H1 (cell line): ENCODE data around the gene MEGF9. TPM values are rescaled to one million over a fixed set of nuclear protein-coding genes. Genes with fewer than 3 reads are reported as not detected.

Experiments used
- CTCF ChIA-PET: fragments of 300-600 bp; sonication (Branson Sonifier 250); formaldehyde crosslinking; loops from one replicate; lab custom pipeline; 2021; ENCODE audit not compliant: partially characterized antibody; lab: Charles Lee
- POLR2A ChIA-PET: fragments of 300-600 bp; sonication (Branson Sonifier 250); formaldehyde crosslinking; loops from one replicate; lab custom pipeline; 2021; ENCODE audit warnings: inconsistent platforms; ENCODE audit not compliant: partially characterized antibody; lab: Charles Lee
- DNase-seq, 2 experiments: peaks; one replicate each; pipeline versions ENCODE4 v3.0.0 to v3.0.0-alpha.2; 2010 to 2022; ENCODE audit warnings: low spot score in 2 of 2, low read depth in 1 of 2, mixed read lengths in 1 of 2
- FAIRE-seq: peaks from 2 replicates; lab custom pipeline; 2011; peaks lifted over from hg19 to GRCh38; lab: Jason Lieb, UNC
- H2AFZ ChIP-seq: 2 replicates; pipeline ENCODE4 v1.8.1; 2012; ENCODE audit warnings: low read length, inconsistent platforms
- H2AK5ac ChIP-seq: 2 replicates; pipeline ENCODE4 v1.6.1; 2013; ENCODE audit warnings: low read depth, low read length
- H2BK120ac ChIP-seq: replicated peaks from 2 replicates; pipeline ENCODE3; 2013; ENCODE audit warnings: low read depth, low read length, inconsistent platforms
- H2BK12ac ChIP-seq: 2 replicates; pipeline ENCODE4 v1.6.1; 2013; ENCODE audit warnings: low read depth, low read length
- H2BK15ac ChIP-seq: 2 replicates; pipeline ENCODE4 v1.6.1; 2013; ENCODE audit warnings: low read length
- H2BK20ac ChIP-seq: 2 replicates; pipeline ENCODE4 v1.6.1; 2013; ENCODE audit warnings: low read length
- H2BK5ac ChIP-seq: 2 replicates; pipeline ENCODE4 v1.6.1; 2013; ENCODE audit warnings: low read depth, low read length
- H3K14ac ChIP-seq: 2 replicates; pipeline ENCODE4 v1.6.1; 2013; ENCODE audit warnings: inconsistent platforms; ENCODE audit not compliant: insufficient read length
- H3K18ac ChIP-seq: 2 replicates; pipeline ENCODE4 v1.6.1; 2013; ENCODE audit warnings: low read length; ENCODE audit errors: extremely low read depth
- H3K23ac ChIP-seq: 2 replicates; pipeline ENCODE4 v1.6.1; 2013; ENCODE audit warnings: inconsistent platforms; ENCODE audit not compliant: insufficient read length
- H3K23me2 ChIP-seq: 2 replicates; pipeline ENCODE4 v1.6.1; 2013; ENCODE audit warnings: low read depth, low read length
- H3K27ac ChIP-seq: 2 replicates; pipeline ENCODE4 v1.6.1; 2011; ENCODE audit warnings: low read depth, low read length, inconsistent platforms
- H3K27me3 ChIP-seq, 4 experiments: replicated peaks in 1 of 4; 1 replicate in 1 of 4; 2 replicates in 3 of 4; pipeline versions ENCODE4 v1.6.1 to v1.8.1; 2011 to 2013; ENCODE audit warnings: low read length in 3 of 4, mild to moderate bottlenecking in 3 of 4, inconsistent platforms in 2 of 4, mixed read lengths in 2 of 4, moderate library complexity in 1 of 4; ENCODE audit not compliant: control insufficient read depth in 3 of 4, insufficient read depth in 3 of 4; ENCODE audit errors: extremely low read depth in 1 of 4
- H3K36me3 ChIP-seq, 4 experiments: 2 replicates each; pipeline versions ENCODE4 v1.6.1 to v1.8.1; 2011 to 2013; ENCODE audit warnings: mild to moderate bottlenecking in 4 of 4, low read length in 3 of 4, moderate library complexity in 2 of 4, control low read depth in 1 of 4, inconsistent platforms in 1 of 4; ENCODE audit not compliant: insufficient read depth in 4 of 4, control insufficient read depth in 2 of 4
- H3K4ac ChIP-seq: replicated peaks from 2 replicates; pipeline ENCODE3; 2013; ENCODE audit warnings: low read length, low read depth, mixed read lengths, inconsistent platforms; ENCODE audit not compliant: insufficient read length
- H3K4me1 ChIP-seq, 4 experiments: replicated peaks in 1 of 4; 1 replicate in 1 of 4; 2 replicates in 3 of 4; pipeline versions ENCODE4 v1.6.1 to v1.8.1; 2011 to 2013; ENCODE audit warnings: low read length in 3 of 4, inconsistent platforms in 2 of 4, mixed read lengths in 1 of 4; ENCODE audit not compliant: insufficient read depth in 4 of 4, control insufficient read depth in 3 of 4
- H3K4me2 ChIP-seq, 2 experiments: 2 replicates each; pipeline versions ENCODE4 v1.6.1 to v1.8.1; 2011 to 2013; ENCODE audit warnings: low read depth in 2 of 2, low read length in 2 of 2, control low read depth in 1 of 2, inconsistent platforms in 1 of 2, mild to moderate bottlenecking in 1 of 2; ENCODE audit not compliant: insufficient read depth in 1 of 2
- H3K4me3 ChIP-seq, 4 experiments: fragments of 200-600, 300-600 bp in 1 of 4; sonication (generic), shearing (Covaris generic), sonication (Bioruptor Twin) in 1 of 4; 2 replicates each; pipeline versions ENCODE4 v1.5.1 to v1.8.1; 2011 to 2016; ENCODE audit warnings: low read length in 4 of 4, low read depth in 3 of 4, control low read depth in 2 of 4, inconsistent platforms in 2 of 4, mild to moderate bottlenecking in 2 of 4, mixed read lengths in 1 of 4, moderate library complexity in 1 of 4; ENCODE audit not compliant: insufficient read depth in 2 of 4; ENCODE audit errors: extremely low read depth in 1 of 4
- H3K56ac ChIP-seq: replicated peaks from 2 replicates; pipeline ENCODE3; 2013; ENCODE audit warnings: low read depth, mild to moderate bottlenecking, mixed read lengths, low read length, inconsistent platforms; ENCODE audit not compliant: insufficient read length
- H3K79me1 ChIP-seq: 2 replicates; pipeline ENCODE4 v1.6.1; 2013; ENCODE audit warnings: low read depth, low read length, control low read depth
- H3K79me2 ChIP-seq, 2 experiments: 2 replicates each; pipeline versions ENCODE4 v1.6.1 to v1.8.1; 2012 to 2013; ENCODE audit warnings: low read length in 2 of 2, mild to moderate bottlenecking in 2 of 2, inconsistent platforms in 1 of 2; ENCODE audit not compliant: insufficient read depth in 2 of 2, control insufficient read depth in 1 of 2
- H3K9ac ChIP-seq, 4 experiments: replicated peaks in 1 of 4; 1 replicate in 1 of 4; 2 replicates in 3 of 4; pipeline versions ENCODE4 v1.6.1 to v1.8.1; 2011 to 2013; ENCODE audit warnings: low read depth in 3 of 4, low read length in 3 of 4, control low read depth in 2 of 4, mild to moderate bottlenecking in 2 of 4, moderate library complexity in 2 of 4, inconsistent platforms in 1 of 4; ENCODE audit errors: extremely low read depth in 1 of 4
- H3K9me3 ChIP-seq, 2 experiments: 2 replicates each; pipeline versions ENCODE4 v1.6.1 to v1.8.1; 2012 to 2013; ENCODE audit warnings: mild to moderate bottlenecking in 2 of 2, moderate library complexity in 2 of 2, control low read depth in 1 of 2, inconsistent platforms in 1 of 2, low read depth in 1 of 2, low read length in 1 of 2, mixed read lengths in 1 of 2; ENCODE audit not compliant: insufficient read depth in 2 of 2
- H4K20me1 ChIP-seq, 2 experiments: replicated peaks in 1 of 2; 2 replicates each; pipeline versions ENCODE3 to v1.8.1; 2011 to 2013; ENCODE audit warnings: inconsistent platforms in 2 of 2, low read length in 2 of 2, mild to moderate bottlenecking in 1 of 2; ENCODE audit not compliant: insufficient read depth in 2 of 2, control insufficient read depth in 1 of 2
- H4K5ac ChIP-seq: 2 replicates; pipeline ENCODE4 v1.6.1; 2013; ENCODE audit warnings: low read length, low read depth, mixed read lengths, inconsistent platforms; ENCODE audit not compliant: insufficient read length
- H4K8ac ChIP-seq: 2 replicates; pipeline ENCODE4 v1.8.0; 2013; ENCODE audit warnings: mild to moderate bottlenecking, moderate library complexity, low read length, inconsistent platforms; ENCODE audit not compliant: insufficient read depth; ENCODE audit errors: extremely low read depth
- H4K91ac ChIP-seq: replicated peaks from 2 replicates; pipeline ENCODE3; 2013; ENCODE audit warnings: low read length, mixed read lengths, inconsistent platforms; ENCODE audit not compliant: insufficient read length
- BRCA1 ChIP-seq: IDR thresholded peaks from 2 replicates; pipeline ENCODE4 v1.6.1; 2012; ENCODE audit warnings: low read depth, low read length, improper control_type of control experiment
- CHD1 ChIP-seq: IDR thresholded peaks from 2 replicates; pipeline ENCODE4 v1.6.1; 2012; ENCODE audit warnings: low read depth, low read length, improper control_type of control experiment
- CHD2 ChIP-seq: IDR thresholded peaks from 2 replicates; pipeline ENCODE4 v1.6.1; 2012; ENCODE audit warnings: low read length, improper control_type of control experiment
- EZH2 ChIP-seq: fragments of 200-600 bp; sonication (generic); IDR thresholded peaks from 2 replicates; pipeline ENCODE4 v1.7.1; 2012; ENCODE audit warnings: low read depth, mild to moderate bottlenecking, moderate library complexity, low read length, inconsistent platforms; ENCODE audit not compliant: severe bottlenecking
- RBBP5 ChIP-seq: IDR thresholded peaks from 2 replicates; pipeline ENCODE4 v1.7.1; 2012; ENCODE audit warnings: low read depth, mild to moderate bottlenecking, inconsistent platforms, low read length, moderate library complexity, borderline replicate concordance
- RFX5 ChIP-seq: IDR thresholded peaks from 2 replicates; pipeline ENCODE4 v1.6.1; 2011; ENCODE audit warnings: low read depth, low read length, improper control_type of control experiment, borderline replicate concordance
- RNF2 ChIP-seq: fragments of 200-900, 300-1000 bp; sonication (generic); IDR thresholded peaks from 2 replicates; pipeline ENCODE4 v1.7.1; 2016; ENCODE audit warnings: borderline replicate concordance, low read depth, mild to moderate bottlenecking, antibody characterized with exemption, low read length; ENCODE audit not compliant: poor library complexity, severe bottlenecking; ENCODE audit errors: missing control alignments
- SAP30 ChIP-seq: fragments of 300-600 bp; sonication (generic); IDR thresholded peaks from 2 replicates; pipeline ENCODE4 v1.7.1; 2012; ENCODE audit warnings: low read length, moderate library complexity, mild to moderate bottlenecking, inconsistent platforms; ENCODE audit not compliant: insufficient read depth, insufficient replicate concordance
- SP4 ChIP-seq: IDR thresholded peaks from 2 replicates; pipeline ENCODE4 v1.6.1; 2012; ENCODE audit warnings: low read length, inconsistent platforms
- TBP ChIP-seq: IDR thresholded peaks from 2 replicates; pipeline ENCODE4 v1.6.1; 2011; ENCODE audit warnings: low read depth, low read length, improper control_type of control experiment
- TCF12 ChIP-seq: IDR thresholded peaks from 2 replicates; pipeline ENCODE4 v1.6.1; 2011; ENCODE audit warnings: low read depth, mild to moderate bottlenecking, low read length
- WGBS, 2 experiments: shearing (Covaris generic) in 1 of 2; methylation state at CpG; one replicate each; pipeline versions ENCODE4 v1.1.6 to v1.1.7; 2013 to 2015; ENCODE audit warnings: low lambda C conversion rate in 2 of 2, mixed read lengths in 2 of 2, inconsistent platforms in 1 of 2, low coverage in 1 of 2, missing lambda C conversion rate in 1 of 2; ENCODE audit not compliant: insufficient replicate concordance in 2 of 2, insufficient coverage in 1 of 2, insufficient read length in 1 of 2; ENCODE audit errors: extremely low coverage in 1 of 2, missing lambda C conversion rate in 1 of 2; 5-methylcytosine and 5-hydroxymethylcytosine counted together
- polyA plus RNA-seq, 7 experiments: library from polyadenylated mRNA; depleted of rRNA in 3 of 7; stranded (reverse) in 5 of 7; unstranded in 2 of 7; fragments of >200 nt in 5 of 7; fragments of 200-250 nt in 2 of 7; gene quantifications; 1 replicate in 5 of 7; 2 replicates in 1 of 7; 4 replicates in 1 of 7; pipeline versions ENCODE4 v1.2.1 to v1.2.3, GENCODE V29; 2011 to 2013; ENCODE audit warnings: missing spikeins in 2 of 7, mixed read lengths in 2 of 7
- total RNA-seq: library from RNA; stranded (reverse); fragmentation: NEBNext Ultra II Directional; extraction: Animal tissue kit (Norgen Biotek cat#: 25700); gene quantifications from 2 replicates; pipeline ENCODE4 v1.2.1, GENCODE V29; 2021
- TF ChIP-seq, protein P1 (sequence below): IDR thresholded peaks from 2 replicates; pipeline ENCODE4 v1.6.1; 2011; ENCODE audit warnings: low read depth, mild to moderate bottlenecking, low read length; ENCODE audit not compliant: insufficient read depth

The MEGF9 gene
- total and polyA plus RNA-seq, 2 of the 8 experiments (the other 6 are each of a cell fraction or from before 2014, with no cell fraction given): 0.45 to 1.8 TPM

DNA sequence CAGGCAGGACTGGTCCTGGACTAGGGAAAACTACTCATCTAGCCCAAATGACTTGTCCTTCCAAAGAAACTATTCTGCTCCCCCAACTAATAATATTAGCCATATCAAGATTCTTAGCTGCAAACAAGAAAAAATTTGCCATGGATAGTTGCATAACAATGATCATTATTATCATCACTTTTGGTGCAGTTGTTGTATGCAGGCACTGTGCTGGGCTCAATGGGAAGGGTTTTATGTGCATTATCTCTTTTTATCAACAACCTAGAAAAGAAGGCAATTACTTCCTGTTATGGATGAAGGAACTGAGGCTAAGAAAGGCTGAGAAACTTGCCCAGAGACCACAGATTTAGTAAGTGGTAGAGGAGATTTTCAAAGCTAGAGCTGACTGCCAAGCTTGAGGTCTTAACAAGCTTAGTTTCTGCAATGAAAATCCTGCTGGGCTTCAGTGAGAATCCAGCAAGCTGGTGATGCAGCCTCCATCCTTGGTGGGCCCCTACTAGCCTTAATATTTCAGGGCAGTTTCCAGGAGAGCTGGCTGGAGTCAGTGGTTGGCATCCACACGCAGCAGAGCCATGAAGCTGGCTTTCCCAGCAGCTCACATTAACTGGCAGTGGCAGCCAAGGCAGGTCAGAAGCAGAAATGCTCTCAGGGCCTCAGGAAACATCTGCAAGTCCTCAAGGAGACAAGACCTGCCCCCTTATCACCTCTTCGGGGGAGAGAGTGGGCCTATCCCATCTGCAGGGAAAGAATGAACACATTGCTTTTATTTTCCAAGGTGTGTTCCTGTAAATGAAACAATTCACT lies 20.5 kb upstream of the MEGF9 start:
- no peak overlapping the region for H3K4me3 ChIP-seq
- no peak overlapping the region for H3K9ac ChIP-seq
- H3K79me2 ChIP-seq: no peaks in the 10 kb centered on the region
- no peak overlapping the region for H2BK120ac ChIP-seq
- no peak overlapping the region for H2BK15ac ChIP-seq
- H3K56ac ChIP-seq: no peak overlapping the region
- no peak overlapping the region for H4K5ac ChIP-seq
- H4K20me1 ChIP-seq: no peaks in the 10 kb centered on the region
- FAIRE-seq (no peak), DNase-seq (no peak)
- peaks cover 0 to 6% (median 0%) of the 10 kb centered on the region in 4 experiments; a peak in 3 of 7 replicates for H3K4me1 ChIP-seq
- H3K9me3 ChIP-seq: no peaks in the 10 kb centered on the region
- no peak overlapping the region for H3K18ac ChIP-seq
- H3K23me2 ChIP-seq: no peaks in the 10 kb centered on the region
- no peak overlapping the region for H2BK12ac ChIP-seq
- H3K79me1 ChIP-seq: no peaks in the 10 kb centered on the region
- H3K27ac ChIP-seq: no peak overlapping the region
- no peak overlapping the region for H4K8ac ChIP-seq
- no peak overlapping the region for H3K4me2 ChIP-seq
- no peak overlapping the region for H4K91ac ChIP-seq
- no peaks in the 10 kb centered on the region for H3K27me3 ChIP-seq
- no peak overlapping the region for H2BK5ac ChIP-seq
- no peak overlapping the region for H2BK20ac ChIP-seq
- WGBS, 2 experiments: 88% methylated on average over 2 of the region's 2 CpGs; no CpG with 5 or more reads in 1 of the 2 experiments
- no peak overlapping the region for H3K14ac ChIP-seq
- no peak overlapping the region for H3K23ac ChIP-seq
- POLR2A ChIA-PET: interaction anchor here (2.4 kb wide), 1 partner anchor 20 kb away, joined by 7 read pairs; the partner anchor contains the start of gene MEGF9
- H2AFZ ChIP-seq: no peak overlapping the region
- H3K4ac ChIP-seq: no peak overlapping the region
- CTCF ChIA-PET: interaction anchor here (0.6 to 2.1 kb wide), 5 partner anchors 14 to 337 kb away, joined by 3 to 5 read pairs (median 3); no protein-coding TSS in a partner anchor
- H3K36me3 ChIP-seq: no peaks in the 10 kb centered on the region
- no peak overlapping the region for H2AK5ac ChIP-seq
- TF ChIP-seq TCF12: no peak
- no peak for TF ChIP-seq RNF2
- no peak for TF ChIP-seq CHD2
- TF ChIP-seq, protein P1, sequence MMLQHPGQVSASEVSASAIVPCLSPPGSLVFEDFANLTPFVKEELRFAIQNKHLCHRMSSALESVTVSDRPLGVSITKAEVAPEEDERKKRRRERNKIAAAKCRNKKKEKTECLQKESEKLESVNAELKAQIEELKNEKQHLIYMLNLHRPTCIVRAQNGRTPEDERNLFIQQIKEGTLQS: no peak
- no peak for TF ChIP-seq EZH2
- no peak for TF ChIP-seq BRCA1
- TF ChIP-seq CHD1: no peak
- no peak for TF ChIP-seq RBBP5
- TF ChIP-seq TBP: no peak
- no peak for TF ChIP-seq SAP30
- TF ChIP-seq SP4: no peak
- TF ChIP-seq RFX5: no peak
